ENCODE data around the gene RYR2. TPM values are rescaled to one million over a fixed set of nuclear protein-coding genes. Genes with fewer than 3 reads are reported as not detected.
"Not testable (repeated sequence)": the region's sequence is repeated elsewhere in the genome, so short reads cannot be mapped to it uniquely, and the experiment has no call there.

Gene RYR2
- total RNA-seq, 1 donor from 2014 or later = 0.10 TPM

DNA sequence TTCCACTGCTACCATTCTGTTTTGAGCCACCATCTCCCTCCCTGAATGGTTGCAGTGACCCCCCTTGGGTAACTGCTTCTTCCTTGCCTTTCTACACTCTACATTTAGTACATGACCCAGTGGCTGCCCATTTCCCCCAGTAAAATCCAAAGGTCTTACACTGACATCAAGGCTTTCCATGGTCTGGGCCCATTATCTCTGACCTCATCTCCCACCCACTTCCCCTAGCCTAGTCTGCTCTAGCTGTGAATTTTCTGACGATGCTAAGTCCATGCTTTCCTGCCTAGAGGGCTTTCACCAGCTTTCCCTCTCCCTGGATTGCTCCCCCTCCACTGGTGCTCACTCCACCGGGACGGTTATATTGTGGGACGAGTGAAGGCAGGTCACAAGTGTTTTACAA is 219.2 kb downstream of the RYR2 start:
- DNase-seq (ENCODE audit: low read depth) = no peak

GRCh38 chr1:237267743-237268142 is 225.8 kb downstream of the RYR2 start:
- no peak for DNase-seq (ENCODE audit: low read depth)

DNA sequence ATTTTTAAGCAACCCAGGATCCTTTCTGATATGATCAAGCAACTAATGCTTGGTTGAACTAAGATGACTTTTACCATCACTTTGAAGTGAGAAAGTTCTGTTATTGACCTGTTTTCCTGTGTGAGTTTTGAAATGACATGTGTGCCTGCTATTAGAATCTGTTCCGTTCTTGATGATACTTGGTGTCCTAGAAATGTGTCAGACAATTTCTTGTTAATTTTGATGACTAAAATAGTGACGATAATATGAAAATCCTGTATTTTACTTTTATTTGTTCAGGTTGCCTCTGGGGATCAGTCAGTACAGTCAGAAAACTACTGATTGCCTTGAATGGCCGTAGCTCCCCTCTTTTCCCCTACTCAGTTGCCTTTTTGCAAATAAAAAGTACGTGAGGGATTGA is 228.0 kb downstream of the RYR2 start:
- no peak for DNase-seq (ENCODE audit: low read depth)

GRCh38 chr1:237270353-237270752 is 228.4 kb downstream of the RYR2 start:
- DNase-seq (ENCODE audit: low read depth) = no peak

GRCh38 chr1:237277994-237278393 is 236.0 kb downstream of the RYR2 start:
- DNase-seq (ENCODE audit: low read depth) = not testable (repeated sequence)

GRCh38 chr1:237279629-237280028 is 237.6 kb downstream of the RYR2 start:
- DNase-seq (ENCODE audit: low read depth) = no peak

- no peak for DNase-seq (ENCODE audit: low read depth)
Measured at GRCh38 chr1:237281481-237281880, 239.5 kb downstream of the RYR2 start.

DNA sequence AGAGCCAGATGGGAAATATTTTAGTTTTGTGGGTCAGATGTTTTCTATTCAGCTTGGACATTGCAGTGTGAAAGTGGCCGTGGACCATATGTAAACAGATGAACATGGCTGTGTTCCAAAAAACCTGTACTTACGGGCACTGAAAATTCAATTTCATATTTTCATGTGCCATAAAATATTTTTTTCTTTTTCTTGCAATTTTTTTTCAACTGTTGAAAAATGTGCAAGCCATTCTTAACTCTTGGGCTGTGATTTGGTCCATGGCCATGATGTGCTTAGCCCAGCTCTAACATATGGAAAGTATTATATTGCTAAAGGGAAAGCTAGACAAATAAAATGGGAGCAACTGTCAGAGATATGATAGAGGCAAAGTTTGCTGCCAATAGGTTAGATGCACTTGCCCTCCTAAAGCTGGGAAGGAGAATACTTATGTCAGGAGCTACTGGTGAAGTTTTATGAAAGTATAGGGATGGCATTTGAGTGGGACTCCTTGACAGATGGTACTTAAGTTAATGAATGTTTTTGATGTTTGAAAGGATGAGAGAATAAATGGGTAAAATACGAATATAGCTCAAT is 240.3 kb downstream of the RYR2 start:
- no peak for DNase-seq (ENCODE audit: low read depth)

DNA sequence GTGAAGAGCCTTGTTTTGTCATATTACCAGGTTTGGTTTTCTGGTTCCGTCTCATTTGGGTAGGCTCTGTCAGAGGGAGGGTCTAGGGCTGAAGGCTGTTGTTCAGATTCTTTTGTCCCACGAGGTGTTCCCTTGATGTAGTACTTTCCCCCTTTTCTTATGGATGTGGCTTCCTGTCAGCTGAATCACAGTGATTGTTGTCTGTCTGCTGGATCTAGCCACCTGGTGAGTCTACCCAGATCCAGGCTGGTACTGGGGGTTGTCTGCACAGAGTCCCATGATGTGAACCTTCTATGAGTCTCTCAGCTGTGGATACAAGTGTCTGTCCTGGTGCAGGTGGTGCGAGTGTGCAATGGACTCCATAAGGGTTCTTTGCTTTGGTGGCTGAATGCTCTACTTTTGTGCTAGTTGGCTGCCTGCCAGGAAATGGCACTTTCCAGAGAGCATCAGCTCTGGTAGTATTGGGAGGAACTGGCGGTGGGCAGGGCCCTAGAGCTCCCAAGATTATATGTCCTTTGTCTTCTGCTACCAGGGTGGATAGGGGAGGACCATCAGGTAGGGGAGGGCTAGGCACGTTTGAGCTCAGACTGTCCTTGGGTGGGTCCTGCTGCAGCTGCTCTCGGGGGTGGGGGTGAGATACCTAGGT is 246.0 kb downstream of the RYR2 start:
- DNase-seq (ENCODE audit: low read depth) = no peak

GRCh38 chr1:237293804-237294203 is 251.8 kb downstream of the RYR2 start:
- no peak for DNase-seq (ENCODE audit: low read depth)

GRCh38 chr1:237296861-237297260 is 254.9 kb downstream of the RYR2 start:
- no peak for DNase-seq (ENCODE audit: low read depth)

DNA sequence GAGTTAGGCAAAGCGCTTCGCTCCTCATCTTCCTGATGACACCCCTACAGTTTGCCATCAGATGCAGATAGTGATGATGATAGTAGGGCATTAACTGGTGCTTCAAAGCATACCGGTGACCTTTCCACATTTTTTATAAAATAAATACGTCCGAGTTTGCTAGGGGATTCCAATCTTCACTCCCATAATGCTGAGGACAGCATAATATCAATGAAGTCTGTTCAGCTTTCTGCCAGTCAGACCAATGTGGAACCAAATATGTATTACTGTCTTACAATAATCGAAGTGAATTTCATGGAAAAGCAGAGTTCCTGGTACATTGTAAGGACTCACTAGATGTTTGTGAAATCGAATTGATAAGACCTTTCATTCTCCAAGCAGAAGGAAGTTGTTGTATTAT is 258.7 kb downstream of the RYR2 start:
- DNase-seq (ENCODE audit: low read depth) = no peak

- no peak for DNase-seq (ENCODE audit: low read depth)
Measured at GRCh38 chr1:237303929-237304328, 261.9 kb downstream of the RYR2 start.

GRCh38 chr1:237306726-237307125 is 264.7 kb downstream of the RYR2 start:
- no peak for DNase-seq (ENCODE audit: low read depth)

DNA sequence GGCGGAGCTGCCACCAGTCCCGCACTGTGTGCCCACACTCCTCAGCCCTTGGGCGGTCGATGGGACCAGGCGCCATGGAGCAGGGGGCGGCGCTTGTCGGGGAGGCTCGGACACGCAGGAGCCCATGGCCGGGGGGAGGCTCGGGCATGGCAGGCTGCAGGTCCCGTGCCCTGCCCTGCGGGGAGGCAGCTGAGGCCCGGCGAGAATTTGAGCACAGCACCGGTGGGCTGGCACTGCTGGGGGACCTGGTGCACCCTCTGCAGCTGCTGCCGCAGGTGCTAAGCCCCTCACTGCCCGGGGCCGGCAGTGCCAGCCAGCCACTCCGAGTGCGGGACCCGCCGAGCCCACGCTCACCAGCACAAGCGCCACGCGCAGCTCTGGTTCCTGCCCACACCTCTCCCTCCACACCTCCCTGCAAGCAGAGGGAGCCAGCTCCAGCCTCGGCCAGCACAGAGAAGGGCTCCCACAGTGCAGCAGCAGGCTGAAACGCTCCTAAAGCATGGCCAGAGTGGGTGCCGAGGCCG is 267.7 kb downstream of the RYR2 start:
- DNase-seq (ENCODE audit: low read depth) = no peak

DNA sequence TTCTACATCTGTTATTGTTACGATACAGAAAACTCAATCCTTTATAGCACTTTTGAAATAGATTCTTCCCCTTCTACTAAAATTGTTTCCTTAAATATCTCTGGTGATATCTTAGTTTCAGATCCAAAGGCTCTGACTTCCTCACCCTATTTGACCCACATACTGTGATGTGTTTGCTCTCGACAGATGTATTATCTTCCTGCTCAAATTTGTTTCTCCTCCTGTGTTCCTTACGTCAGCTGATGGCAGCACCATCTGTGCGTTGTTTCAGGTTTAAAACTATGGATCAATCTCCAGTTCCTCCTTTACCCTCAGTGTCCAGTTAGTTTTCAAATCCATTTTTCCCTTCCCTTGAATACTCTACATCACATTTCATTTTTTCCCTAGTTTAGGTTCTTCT is 274.4 kb downstream of the RYR2 start:
- no peak for DNase-seq (ENCODE audit: low read depth)

- DNase-seq (ENCODE audit: low read depth) = no peak
Measured at GRCh38 chr1:237318748-237319147, 276.8 kb downstream of the RYR2 start.

DNA sequence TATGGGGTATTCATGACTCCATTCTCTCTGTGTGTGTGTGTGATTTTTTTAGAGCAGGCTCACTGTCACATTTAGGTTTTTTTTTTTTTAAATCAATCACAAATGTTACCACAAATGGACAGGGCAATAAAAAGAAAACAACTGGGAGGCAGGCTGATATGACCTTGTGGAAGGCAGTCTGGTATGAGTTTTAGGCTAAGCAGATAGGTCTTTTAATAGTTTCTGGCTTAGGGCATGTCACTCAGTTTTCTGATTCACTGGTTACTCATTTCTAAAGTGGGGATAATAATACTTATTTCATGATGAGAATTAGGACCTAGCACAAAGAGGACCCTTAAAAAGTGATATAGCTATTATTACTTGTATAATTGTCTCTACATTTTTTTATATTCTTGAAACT is 278.9 kb downstream of the RYR2 start:
- no peak for DNase-seq (ENCODE audit: low read depth)

DNA sequence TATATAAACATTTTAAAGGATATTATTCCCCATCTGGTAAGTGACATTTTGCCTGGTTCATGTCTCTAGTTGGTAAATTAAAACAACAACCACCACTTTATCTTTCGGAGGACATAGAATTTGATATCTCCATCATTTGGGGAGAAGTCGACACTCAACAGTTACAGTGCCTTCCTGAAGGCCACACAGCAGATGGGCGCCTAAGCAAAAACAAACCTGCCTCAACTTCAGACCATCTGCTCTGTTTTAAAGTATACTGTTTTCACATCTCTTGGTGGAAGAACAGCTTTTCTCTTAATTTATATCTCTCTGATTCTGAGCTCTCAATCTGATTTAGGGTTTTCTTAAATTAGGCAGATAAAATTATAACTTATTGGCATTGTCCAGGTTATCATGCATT is 282.2 kb downstream of the RYR2 start:
- no peak for DNase-seq (ENCODE audit: low read depth)

- peak; percentile 6 for DNase-seq (ENCODE audit: low read depth)
Measured at GRCh38 chr1:237327061-237327460, 285.1 kb downstream of the RYR2 start.

- no peak for DNase-seq (ENCODE audit: low read depth)
Measured at GRCh38 chr1:237340892-237341291, 298.9 kb downstream of the RYR2 start.

GRCh38 chr1:237341391-237341790 is 299.4 kb downstream of the RYR2 start:
- no peak for DNase-seq (ENCODE audit: low read depth)

DNA sequence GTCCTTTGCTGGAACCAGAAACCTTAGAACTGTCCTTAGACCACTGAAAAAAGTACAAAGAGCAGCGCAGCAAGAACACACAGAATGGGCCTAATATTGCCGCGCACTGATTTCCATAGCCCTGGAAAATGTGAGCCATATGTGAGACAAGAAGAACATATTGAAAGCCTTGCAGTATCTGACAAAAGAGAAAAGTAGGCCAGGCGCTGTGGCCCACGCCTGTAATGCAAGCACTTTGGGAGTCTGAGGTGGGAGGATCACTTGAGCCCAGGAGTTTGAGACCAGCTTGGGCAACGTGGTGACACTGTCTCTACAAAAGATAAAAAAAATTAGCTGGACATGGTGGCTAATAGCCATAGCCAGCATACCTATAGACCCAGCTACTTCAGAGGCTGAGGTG is 300.7 kb downstream of the RYR2 start:
- DNase-seq (ENCODE audit: low read depth) = no peak

DNA sequence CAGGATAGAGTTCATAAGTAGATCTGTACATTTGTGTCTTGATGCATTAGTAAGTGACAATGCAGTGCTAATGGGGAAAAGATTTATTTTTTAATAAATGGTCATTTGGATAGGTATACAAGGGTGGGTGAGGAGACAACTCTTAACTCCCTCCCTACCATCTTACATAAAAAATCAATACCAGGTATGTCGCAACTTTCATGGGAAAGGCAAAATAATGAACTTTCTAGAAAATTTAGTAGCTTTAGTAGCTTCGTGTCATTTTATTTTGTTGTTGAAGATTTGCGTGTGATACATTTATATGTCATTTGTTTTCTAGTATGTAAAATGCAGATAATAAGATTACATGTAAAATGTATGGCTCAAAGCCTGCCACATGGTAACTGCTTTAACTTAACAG is 310.8 kb downstream of the RYR2 start:
- DNase-seq (ENCODE audit: low read depth) = no peak
